NCI-H2107 treated with DMSO at 0.1 percent for 48 hours (cell line): ENCODE results near the gene PYGM.

ENCODE experiments used
- DNase-seq: peaks from one replicate; lab custom pipeline; 2025; ENCODE audit not compliant: unreplicated experiment; lab: John Stamatoyannopoulos, UW

PYGM gene

DNA sequence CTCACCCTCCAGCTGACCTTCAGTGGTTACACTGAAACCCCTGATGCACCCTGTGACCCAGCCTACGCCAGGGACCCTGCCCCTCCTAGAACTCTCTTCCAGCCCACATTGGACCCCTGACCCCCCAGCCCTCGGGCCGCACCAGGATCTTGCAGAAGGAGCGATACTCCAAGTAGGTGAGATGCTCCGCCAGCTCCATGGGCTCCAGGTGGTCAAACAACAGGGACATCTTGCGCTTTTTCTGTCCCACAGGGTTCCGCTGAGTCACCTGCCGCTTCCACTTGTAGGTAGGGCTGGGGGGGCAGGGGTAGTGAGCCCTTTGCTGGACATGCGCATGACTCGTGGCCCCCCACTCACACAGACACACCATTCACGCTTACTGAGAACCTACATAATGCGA, 19.9 kb downstream of the PYGM start:
- no peak for DNase-seq

DNA sequence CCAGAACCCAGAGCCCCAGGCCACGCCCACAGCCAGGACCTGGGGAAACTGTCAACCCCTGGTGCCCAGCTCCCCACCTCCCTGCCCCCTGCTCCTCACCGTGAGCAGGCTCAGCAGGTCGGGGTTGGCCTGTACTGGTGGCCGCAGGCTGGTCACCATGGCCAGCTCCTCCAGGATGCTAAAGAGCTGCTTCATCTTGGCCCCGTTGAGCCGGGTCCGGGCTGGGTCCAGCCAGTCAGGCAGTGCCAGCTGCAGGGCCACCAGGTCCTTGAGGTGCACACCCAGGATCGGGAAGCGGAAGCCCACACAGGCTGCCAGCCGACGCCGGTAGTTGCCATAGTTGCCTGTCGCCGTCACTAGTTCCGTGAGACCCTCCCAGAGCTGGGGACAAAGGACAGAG, 23.1 kb downstream of the PYGM start:
- DNase-seq, result no peak

DNA sequence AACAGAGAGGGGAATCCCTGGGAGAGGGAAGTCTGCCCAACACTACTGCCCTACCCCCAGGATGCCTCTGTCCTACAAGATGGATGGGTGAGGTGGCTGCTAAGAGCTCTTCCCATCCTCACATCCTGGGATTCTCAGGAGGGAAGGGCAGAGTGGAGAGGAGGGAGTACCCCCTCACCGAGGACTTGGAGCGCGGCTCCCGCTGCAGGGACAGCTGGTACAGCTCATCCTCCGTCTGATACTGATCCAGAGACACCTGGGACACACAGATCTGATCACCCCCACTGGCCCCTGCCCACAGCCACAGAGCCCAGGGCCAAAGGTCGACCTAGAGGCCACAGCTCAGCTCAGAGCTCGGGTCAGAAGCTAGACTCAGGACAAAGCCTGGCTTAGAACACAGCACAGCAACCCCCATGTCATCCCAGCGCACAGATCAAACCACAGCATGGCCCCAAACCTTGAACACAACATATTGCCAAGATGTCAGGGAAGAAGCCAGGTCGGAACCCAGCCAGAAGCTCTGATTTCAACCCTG, 24.0 kb downstream of the PYGM start:
- DNase-seq, result no peak

DNA sequence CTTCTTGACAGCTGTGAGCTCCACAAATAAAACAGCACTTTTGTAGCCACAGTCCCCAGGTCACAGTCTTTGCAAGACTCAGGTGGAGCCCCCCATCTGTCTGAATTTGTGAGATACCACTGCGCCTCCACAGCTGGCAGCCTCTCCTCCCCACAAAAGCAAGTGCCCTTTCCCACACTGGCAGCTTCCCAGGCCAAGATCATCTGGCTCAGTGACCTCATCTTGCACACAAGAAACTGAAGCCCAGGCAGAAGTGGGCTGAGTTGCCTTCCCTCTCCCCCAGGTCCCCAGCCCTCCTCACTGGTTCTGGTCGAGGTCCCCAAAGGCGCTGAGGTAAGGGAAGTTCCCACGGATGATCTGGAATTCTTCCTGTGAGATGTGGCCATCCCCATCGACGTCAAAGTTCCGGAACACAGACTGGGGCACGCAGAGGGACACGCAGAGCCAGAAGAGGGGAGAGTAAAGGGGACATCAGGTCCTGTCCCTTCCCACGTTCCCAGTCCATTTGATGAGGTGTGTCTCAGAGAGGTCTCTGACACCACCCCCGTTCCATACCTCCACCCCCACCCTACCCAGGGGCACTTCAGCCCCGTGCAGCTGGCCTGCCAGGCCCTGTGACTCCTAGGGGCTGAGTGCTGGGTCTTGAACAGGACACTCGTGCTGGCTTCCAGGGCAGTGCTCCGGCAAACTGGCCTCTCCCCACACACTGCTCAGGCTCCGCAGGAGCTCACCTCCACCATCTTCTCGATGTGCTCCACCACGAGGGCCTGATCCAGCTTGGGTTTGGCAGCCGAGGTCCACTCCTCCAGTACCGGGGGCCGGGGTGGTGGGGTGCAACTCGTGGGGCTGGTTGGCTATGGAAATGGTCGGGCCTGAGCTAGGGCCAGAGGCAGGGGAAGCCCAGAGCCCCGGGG, 24.7 kb downstream of the PYGM start:
- no peak for DNase-seq

DNA sequence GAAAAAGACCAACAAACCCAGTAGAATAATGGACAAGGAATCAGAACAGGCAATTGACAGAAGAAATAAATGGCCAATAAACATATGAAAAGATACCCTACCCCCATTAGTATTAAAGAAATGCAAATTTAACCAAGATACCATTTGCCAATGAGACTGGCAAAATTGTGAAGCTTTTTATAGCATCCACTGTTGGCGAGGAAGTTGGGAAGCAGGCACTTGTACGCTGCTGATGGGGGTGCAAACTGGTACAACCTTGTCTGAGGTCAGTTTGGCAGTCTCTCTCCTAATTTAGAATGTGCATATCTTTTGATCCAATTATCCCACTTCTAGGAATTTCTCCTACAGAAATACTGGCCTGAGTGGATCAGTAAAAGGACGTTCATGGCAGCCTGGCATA, 28.2 kb downstream of the PYGM start:
- no peak for DNase-seq

DNA sequence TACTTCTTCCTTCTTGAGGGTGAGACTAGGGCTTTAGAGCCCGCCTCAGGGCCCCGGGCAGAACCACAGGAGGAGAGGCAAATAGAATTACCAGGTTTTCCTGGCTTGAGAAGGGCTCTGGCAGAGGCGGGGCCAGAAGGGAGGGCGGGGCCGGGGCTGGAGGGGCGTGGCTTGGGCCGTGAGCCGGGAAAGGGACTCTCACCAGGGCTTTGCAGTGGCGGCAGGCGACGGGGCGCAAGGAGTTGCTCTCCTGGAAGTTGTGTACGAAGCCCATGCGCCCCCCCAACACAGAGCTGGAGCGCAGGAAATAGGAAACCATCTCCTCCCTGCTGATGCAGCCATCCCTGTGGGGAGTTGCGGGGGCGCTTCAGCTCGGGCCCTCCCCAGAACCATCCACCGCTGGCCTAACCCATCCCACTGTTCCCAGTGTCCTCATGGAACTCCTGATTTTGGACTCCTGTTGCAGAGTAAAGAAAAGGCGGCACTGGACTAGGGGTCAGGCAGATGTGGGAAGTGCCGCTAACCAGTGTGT, 29.9 kb downstream of the PYGM start:
- no peak for DNase-seq

DNA sequence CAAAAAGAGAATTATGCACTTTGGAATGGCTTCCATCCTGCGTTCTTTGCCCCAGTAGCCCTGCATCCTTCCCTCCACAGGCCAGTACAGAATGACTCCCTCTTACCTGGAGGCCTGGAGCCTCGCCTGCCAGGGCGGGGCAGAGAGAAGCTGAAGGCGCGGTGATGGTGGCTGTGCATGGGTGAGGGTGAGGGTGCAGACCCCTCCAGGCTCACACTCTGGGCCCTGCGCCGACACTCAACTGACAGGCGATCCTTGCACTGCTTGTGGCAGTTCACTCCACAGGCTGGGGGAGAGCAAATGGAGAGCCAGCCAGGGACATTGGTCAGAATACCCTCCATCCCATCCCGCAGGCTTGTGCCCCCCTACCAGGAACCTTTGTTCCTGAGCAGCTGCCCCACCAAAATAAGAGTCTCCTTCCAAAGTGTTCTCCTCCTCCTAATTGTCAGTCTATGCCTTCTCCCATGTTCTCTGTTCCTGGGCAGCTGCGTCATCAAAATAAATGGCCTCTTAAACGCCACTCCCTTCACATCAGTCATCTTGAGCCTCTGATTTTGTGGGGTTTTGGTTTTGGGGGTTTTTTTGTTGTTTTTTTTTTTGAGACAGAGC, 30.9 kb downstream of the PYGM start:
- DNase-seq, result no peak

DNA sequence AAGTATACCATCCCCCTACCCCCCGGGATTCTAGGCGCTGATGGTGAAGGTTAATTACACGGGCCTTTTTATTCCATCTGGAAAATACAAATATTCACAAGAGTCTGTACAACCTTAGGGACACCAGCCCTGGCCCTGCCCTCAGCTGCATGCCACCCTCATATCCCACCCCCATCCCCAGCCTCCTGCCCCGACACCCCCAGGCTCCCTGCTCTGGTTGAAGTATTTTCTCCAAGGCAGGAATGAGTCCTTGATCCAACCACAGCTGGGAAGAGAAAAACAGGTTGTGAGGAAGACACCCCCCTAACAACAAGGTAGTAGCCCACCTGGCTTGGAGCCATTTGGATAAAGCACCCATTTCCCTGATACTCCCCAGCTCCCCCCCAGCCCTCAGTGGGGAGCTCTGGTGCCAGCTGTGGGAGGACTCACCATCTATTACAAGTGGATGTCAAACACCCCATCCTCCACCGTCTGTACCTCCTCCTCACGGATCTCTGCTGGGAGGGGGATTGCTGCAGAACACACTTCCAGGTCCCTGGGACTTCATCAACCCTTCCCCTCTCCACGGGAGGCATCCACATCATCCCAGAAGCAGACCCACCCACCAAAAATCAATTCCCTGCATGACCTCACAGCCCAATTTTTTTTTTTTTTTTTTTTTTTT, 32.8 kb downstream of the PYGM start:
- no peak for DNase-seq

DNA sequence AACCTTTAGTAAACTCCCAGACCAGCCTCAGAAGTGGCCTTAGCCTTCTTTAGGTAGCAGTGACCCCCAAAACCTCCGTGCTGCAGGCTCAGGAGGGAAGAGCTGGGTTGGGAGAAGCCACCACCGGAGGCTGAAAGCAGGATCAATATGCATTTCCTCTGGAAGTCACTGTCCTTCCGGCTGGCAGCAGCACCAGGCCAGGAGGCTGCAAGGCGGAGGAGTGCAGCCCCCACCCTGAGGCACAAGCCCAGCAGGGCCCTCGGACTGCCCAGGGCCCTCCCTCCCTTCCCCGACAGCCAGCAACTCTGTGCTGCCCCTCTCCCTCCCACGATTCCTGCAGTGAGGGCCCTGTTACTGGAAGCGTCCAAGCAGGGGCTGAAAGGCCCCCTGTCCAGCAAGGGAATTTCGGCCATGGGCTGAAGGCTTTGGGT, 33.5 kb downstream of the PYGM start:
- no peak for DNase-seq

DNA sequence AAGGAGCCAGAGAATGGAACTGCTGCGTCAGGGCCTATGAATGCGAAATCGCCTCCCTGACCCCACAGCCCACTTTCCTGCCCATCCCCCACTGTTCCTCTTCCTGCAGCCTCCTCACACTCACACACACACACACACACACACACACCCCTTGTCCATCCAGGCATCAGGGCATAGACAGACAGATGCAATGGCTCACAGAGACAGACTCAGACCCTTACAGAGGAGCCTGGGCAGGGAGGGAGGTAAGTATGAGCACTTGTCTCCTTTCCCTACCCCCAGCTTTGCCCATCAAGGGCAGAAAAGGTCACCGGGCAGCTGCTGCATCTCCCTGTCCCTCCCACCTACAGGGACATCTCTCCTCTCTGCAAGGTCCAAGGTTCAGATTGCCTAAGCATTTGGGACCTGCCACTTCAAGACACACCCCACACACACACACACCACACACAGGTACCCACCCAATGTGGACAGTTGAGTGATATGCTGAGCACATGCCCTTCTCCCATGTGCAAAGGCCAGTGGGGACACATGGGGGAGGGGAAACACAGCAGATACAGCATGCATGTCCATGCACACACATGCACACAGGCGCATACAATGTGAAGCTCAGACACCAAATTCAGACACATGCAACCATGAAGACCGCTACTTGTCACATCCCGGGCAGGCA, 34.8 kb downstream of the PYGM start:
- DNase-seq, result no peak

DNA sequence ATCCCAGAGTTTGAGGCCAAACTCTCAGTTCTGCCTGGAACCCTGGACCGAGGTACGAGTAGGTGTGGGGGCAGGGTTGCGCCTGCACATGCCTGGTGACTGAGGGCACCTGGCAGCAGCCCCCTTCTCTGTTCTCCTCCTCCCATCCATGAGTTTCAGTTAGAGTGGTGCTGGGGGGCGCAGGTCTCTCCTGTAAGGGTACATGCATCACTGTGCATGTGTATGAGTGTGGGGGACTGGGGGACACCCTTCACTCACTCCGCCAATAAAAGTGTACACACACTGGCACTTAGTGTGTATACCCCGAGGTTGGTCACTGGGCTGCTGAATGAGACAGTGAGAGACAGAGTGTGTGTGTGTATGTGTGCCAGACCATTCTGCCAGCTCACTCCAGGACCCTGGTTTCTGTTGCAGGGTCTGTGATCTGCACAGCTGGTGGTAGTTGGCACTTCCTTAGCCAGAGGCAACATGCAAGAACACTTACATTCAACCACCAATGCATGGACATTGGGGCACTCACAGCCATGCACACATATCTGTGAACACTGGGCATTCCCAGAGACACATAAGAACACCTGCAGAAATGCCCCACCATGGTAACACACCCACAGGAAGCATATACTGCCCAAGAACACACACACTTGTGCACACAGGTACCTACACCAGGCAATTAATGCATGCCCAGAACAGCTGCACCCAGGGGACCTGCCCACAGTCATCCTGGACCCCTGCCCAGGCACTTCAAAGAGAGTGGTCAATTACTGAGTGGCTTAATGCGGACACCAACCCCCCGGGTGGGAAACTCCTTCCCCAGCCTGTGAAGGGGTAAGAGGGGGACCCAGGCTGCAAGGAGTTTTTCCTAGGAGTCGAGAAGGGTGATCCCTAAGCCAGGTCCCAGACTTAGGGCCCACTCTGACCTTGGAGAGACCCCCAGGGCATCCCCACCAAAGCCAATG, 35.6 kb downstream of the PYGM start:
- no peak for DNase-seq

DNA sequence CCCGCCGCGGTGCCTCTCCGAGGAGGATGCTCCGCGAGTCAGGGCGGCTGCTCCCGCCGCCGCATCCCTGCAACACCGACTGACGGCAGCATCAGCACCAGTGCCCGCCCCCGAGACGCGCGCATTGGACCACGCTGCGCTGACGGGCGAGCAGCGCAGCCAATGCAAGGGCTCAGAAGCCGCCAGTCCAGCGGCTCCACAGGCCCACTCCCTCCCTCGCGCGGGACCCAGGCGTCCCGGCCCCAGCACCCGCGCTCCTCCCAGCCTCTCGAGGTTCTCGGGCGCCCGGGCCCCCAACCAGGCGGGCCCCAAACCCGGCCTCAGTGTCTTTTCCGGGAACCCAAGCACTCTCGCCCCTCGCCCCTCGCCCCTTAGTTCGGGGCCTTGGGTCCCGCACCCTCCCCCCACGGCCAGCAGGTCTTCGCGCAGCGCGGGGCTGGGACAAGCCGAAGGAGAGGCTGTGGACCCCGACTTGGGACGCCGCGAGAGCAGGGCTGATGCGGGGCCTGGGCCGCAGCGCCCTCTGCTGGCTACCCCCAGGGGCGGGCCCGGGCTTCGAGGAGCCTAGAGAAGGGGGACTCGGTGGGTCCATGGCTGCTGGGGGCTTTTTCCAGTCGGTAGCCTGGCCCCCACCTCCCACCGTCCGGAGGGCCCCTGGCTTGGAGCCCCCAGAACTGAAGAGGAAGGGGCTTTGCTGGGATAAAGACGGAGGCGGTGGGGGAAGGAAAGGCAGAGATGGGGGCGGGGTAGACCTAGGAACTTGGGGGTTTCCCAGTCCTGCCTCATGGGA, 36.5 kb downstream of the PYGM start, which contains the start of gene NRXN2:
TSS of gene NRXN2 (minus strand) at position 81 of the 790 bp plus-strand sequence. CDS start 9,498 bp downstream, outside the sequence.
- peak; percentile 21 for DNase-seq

DNA sequence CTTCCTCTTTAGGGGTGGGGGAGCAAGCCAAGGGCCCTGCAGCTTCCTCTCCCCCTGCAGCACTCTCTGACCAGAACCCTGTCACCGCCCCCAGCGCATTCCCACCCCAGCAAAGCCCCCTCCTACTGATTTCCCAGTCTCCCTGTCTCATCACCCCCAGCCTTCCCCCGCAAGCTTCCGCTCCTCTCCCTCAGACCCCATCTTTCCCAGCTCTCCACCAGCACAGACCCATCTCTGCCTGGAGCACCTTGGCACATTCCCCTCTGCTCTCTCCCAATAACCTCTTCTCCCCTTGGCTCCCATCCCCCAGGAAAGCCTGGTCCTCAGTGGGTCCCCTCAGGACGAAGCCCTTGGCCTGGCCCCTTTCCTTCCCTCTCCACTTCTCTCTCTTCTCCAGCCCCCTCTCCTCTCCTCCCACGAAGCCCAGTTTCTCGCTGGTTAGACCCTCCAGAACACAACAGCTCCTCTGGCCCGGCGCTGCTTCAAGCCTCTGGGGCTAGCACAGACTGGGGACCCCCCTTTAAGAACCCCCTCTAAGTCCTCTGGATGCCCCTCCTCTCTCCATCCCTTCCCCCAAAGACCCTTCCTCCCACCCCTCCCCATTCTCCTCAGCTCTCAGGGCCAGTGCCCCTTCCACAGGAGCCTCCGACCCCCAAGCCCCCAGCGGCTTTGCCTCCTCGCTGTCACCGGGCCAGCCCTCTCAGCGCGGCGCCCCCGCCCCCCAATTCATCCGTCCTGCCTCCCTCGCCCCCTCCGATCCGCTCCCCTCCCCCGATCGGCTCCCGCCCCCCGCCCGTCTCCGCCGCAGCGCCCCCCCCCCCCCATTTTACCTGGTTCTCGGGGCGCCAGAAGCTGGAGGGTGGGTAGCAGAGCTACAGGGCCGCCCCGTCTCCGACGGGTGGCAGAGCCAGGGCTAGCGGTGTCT, 37.4 kb downstream of the PYGM start:
- DNase-seq, result no peak

DNA sequence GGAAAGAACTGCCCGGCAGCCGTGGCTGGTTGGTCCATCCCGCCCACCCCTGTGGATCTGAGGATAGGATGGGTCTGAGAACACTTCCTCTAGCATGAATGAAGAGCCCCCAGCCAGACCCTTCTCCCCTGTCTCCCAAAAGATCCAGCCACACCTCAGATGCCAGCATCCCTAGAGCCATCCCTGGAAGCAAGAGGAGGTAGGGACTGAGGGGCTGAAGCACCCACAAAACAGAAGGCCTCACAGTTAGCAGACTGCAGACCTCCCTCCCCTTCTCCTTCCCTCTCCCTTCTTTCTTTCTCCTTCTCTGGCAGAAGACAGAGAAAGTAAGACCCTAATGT, 38.4 kb downstream of the PYGM start:
- DNase-seq, result no peak

DNA sequence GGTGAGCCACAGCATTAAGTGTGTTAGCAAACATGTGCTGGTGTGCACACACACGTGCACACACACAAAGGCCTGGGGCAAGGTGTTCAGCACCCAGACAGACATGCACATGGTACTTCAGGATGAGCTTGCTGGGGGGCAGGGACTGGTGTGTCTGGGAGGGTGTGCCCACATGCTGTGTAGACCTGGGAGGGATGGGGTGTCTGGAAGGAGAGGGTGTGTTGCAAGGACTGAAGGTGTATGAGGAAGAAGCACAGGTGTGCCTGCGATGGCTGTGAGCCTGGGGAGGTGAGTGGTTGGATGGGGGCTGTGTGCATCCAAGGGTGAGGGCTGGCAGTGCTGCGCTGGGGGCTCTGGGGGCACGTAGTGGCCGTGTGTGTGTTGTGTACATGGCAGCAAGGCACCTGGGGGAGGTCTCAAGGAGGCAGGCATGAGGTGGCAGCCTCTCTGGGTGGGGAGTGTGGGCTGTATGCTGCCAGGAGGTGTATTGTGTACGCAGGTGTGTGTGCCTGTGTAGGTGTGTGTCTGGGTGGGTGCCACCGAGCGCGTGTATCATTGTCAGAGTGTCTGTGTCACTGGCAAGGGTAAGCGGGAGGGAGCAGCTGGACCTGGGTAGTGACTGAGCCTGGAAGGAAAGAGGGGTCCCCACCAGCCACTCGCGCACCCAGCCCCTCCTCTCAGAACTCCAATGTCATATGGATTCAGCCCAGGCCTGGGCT, 39.0 kb downstream of the PYGM start:
- DNase-seq, result no peak

DNA sequence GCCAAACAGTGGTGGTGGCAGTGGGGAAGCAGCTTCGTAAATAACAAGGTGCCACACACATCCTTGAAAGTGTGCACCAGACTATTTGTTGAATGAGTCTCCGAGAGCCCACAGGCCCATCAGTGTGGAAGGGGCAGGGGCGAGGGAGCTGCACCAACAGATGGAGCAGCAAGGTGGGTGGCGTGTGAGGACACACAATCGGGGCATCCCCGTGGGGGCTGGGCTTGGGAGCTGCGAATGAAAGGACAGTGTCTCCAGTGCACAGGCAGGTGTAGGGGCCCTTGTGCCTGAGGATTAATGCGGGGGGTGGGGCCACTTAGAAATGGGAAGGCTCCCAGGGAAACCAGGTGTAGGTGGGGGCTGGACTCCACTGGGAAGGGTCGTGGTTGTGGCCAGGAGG, 39.6 kb downstream of the PYGM start:
- DNase-seq, result no peak

DNA sequence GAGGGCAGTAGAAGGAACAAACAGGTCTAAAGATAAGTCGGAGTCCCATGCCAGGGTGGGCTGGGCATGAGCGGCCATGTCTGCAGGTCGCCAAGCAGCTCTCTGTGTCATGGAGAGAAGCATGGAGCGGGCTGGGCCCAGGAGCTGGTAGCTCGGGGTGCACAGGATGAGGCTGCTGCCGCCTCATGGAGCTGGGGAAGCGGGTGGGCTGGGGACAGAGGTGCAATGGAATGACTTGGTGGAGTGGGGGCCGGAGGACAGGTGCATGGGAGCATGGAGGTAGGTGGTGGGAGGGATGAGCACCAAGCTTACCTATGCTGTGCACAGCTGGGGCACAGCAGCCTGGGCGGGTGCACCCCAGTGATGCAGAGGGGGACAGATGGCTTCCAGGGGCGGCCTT, 40.4 kb downstream of the PYGM start:
- DNase-seq, result no peak
